KOPT-K1 (cell line): ENCODE data around the gene SLC38A4.
"Not testable (repeated sequence)": the region's sequence is repeated elsewhere in the genome, so short reads cannot be mapped to it uniquely, and the experiment has no call there.

Source experiments
- H3K27ac ChIP-seq: fragments of 200-600 bp; sonication (generic); 2 replicates; pipeline ENCODE4 v1.5.1; 2016; ENCODE audit warnings: antibody characterized with exemption, mild to moderate bottlenecking, low read depth, low read length; ENCODE audit not compliant: poor library complexity, severe bottlenecking
- H3K36me3 ChIP-seq: fragments of 200-600 bp; sonication (generic); 2 replicates; pipeline ENCODE4 v1.5.1; 2017; ENCODE audit warnings: antibody characterized with exemption, mild to moderate bottlenecking, low read length, moderate library complexity; ENCODE audit not compliant: insufficient read depth
- H3K9me3 ChIP-seq: fragments of 200-600 bp; sonication (generic); 2 replicates; pipeline ENCODE4 v1.5.1; 2017; ENCODE audit warnings: antibody characterized with exemption, low read length, mild to moderate bottlenecking; ENCODE audit not compliant: insufficient read depth, poor library complexity, severe bottlenecking

SLC38A4 gene

DNA sequence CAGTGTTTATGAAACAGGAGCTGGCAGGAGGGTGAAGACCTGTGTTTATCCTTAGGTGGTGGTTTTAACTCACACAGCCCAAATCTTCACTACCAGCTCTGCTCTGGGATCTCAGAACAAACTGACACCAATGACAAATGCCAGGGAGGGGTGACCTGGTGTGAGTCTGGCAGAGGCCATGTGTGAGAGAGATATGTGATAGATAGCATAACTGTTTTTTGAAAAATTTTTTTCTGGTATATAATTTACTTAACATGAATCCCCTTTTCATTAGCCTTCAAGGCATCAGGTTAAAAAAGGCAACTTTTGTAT lies 51.5 kb downstream of the SLC38A4 start:
- H3K27ac ChIP-seq: no peak overlapping the region
- no peaks in the 10 kb centered on the region for H3K9me3 ChIP-seq
- no peaks in the 10 kb centered on the region for H3K36me3 ChIP-seq

DNA sequence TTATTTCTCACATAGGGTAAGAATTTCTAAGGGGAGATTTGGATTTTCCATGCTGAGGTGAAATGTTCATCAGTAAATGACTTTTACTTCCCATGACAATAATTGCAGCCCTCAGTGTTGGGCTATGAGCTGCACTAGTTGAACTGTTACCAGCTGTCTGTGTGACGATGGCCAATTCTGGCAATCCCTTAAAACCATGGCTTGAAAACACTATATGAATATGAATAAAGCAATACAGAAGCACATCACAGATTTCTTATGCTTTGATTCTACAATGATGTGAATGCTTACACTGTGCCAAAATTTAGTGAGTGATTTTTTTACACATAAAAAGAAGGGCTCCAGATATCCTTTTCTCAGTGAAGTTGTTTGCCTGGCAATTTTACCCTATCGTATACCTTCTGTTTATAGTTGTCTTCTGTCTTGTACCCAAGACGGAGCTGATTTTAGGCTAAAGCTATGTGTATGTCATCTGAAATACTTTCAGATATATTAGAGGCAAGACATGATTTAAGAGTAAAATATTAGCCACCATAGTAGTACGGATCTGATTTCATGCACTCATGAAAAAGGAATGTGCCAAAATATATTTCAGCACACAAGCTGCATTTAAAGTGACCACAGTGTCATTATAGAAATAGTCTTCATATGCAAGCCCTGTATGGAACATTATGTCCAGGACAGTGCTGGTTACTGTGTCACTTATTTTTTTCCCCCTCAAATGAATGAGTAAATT lies 52.0 kb downstream of the SLC38A4 start:
- H3K9me3 ChIP-seq: no peaks in the 10 kb centered on the region
- H3K36me3 ChIP-seq: no peaks in the 10 kb centered on the region
- no peak overlapping the region for H3K27ac ChIP-seq

DNA sequence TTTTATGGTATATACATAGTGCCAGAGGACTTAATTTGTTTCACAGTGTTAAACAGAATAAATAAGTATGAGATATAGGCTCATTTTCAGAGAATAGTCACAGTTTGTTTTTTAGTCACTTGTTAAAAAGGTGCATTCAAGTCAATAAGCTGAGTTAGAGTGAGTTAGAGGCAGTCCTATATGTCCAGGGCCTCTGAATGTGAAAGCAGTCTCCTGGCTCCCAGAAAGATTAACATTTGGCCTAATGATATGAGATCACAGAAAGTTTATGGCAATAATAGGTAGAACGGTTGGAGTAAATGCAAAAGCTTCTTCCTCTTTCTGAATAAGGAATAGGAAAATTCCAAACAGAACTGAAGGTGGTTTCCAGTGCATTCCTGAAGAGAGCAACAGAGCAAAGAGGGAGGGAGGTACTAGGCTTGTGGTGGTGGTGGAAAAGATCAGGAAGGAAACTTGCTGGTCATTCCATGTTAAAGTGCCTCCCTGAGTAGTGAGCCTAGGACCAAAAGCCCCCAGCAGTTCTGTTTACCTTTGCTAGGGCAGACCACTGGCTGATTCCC lies 54.4 kb downstream of the SLC38A4 start:
- no peaks in the 10 kb centered on the region for H3K9me3 ChIP-seq
- H3K27ac ChIP-seq: no peak overlapping the region
- H3K36me3 ChIP-seq: no peaks in the 10 kb centered on the region

DNA sequence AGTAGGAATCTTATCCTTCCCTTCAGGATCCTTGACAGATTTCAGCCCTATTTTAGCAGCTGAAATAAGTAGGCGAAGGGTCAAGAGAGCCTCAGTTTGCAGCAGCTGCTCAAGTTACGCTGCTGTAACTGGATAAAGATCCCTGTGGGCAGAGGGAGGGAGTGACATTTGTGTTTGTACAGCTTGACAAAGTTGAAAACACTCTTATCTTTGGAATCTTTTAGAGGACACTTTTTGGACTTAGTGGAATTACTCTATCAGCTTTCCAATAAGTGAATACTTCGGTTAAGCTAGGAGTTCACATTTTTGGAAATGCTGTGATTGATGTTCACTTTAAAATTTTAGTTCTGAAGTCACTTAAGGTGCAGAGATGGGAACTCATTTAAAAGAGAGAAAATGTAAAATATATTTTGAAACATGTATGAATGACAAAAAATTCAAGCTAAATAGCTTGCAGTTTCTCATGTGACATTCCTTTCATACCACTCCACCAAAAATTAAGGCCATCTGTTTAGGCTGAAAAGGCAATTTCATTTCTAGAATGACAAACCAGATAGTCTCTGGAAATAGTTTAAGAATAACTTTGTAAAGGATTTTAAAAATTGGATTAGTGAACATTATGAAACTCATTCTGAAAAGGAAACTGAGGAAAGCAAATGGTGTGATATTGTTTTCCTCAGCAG lies 55.2 kb downstream of the SLC38A4 start:
- Histone ChIP-seq H3K27ac (no peak overlapping the region), H3K36me3 (no peaks in the 10 kb centered on the region), H3K9me3 (no peaks in the 10 kb centered on the region)

DNA sequence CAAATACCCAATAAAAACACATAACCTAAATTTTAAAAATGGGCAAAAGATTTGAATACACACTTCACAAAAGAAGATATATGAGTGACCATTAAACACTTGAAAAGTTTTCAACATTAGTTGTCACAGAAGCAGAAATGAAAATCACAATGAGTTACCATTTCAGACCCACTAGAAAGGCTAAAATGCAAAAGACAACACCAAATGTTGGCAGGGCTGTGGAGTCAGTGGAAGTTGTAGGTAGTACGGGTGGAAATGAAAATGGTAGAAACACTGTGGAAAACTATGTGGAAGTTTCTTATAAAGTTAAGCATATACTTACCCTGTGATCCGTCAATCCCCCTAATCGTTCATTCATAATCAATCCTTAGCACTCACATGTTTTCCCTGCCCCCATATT lies 61.8 kb downstream of the SLC38A4 start:
- H3K36me3 ChIP-seq: no peaks in the 10 kb centered on the region
- H3K9me3 ChIP-seq: peaks cover 6% of the 10 kb centered on the region
- H3K27ac ChIP-seq: no peak overlapping the region

DNA sequence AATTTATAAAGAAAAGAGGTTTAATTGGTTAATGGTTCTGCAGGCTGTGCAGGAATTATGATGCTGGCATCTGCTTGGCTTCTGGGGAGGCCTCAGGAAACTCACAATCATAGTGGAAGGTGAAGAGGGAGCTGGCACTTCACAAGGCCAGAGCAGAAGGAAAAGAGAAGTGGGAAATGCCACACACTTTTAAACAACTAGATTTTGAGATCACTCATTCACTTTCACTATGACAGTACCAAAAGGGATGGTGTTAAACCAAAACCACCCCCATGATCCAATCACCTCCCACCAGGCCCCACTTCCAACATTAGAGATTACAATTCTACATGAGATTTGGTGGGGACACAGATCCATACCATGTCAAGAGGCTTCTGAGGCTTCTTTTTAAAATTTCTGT lies 62.6 kb downstream of the SLC38A4 start:
- peaks cover 12% of the 10 kb centered on the region for H3K9me3 ChIP-seq
- H3K36me3 ChIP-seq: no peaks in the 10 kb centered on the region
- H3K27ac ChIP-seq: no peak overlapping the region

DNA sequence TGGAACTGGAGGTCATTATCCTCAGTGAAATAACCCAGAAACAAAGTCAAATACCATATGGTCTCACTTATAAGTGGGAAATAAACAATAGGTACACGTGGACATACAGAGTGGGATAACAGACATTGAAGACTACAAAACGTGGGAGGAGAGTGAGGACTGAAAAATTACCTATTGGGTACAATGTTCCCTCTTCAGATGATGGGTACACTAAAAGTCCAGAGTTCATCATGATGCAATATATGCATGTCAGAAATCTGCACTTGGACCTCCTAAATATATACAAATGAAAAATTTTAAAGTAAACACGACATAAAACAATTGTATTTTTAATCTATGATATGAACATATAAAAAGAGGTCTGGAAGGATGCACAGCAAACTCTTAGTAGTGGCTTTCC lies 71.2 kb downstream of the SLC38A4 start:
- H3K9me3 ChIP-seq: peaks cover 17% of the 10 kb centered on the region
- H3K36me3 ChIP-seq: no peaks in the 10 kb centered on the region
- no peak overlapping the region for H3K27ac ChIP-seq

DNA sequence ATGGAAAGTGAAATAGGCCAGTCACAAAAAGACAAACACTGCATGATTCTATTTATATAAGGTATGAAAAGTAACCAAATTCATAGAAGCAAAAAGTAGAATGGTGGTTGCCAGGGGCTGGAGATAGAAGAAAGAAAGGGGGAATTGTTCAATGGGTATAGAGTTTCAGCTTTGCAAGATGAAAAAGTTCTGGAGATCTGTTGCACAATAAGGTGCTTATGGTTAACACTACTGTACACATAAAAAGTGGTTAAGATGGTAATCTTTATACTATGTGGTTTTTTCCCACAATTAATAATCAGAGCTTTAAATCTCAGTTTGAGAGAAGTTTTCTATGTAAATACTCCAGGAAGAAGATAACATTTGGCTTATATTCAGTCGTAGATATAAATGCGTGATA lies 73.4 kb downstream of the SLC38A4 start:
- no peak overlapping the region for H3K27ac ChIP-seq
- peaks cover 12% of the 10 kb centered on the region for H3K9me3 ChIP-seq
- H3K36me3 ChIP-seq: no peaks in the 10 kb centered on the region

DNA sequence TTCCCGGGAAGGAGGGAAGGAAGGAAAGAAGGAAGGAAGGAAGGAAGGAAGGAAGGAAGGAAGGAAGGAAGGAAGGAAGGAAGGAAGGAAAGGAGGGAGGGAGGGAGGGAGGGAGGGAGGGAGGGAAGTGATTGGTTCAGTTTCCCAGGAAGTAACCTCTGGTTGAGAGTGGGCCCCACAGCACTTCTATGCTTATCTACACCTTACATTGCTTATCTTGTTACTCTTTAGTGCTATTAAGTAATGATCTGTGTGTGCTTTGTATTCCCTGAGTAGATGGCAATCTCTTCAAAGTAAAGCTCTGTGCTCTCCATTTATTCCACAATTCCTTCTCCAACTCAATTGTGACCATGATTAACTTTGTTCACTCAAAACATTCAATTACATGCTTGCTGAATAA lies 74.6 kb downstream of the SLC38A4 start:
- Histone ChIP-seq H3K27ac (no peak overlapping the region), H3K9me3 (peaks cover 8% of the 10 kb centered on the region), H3K36me3 (no peaks in the 10 kb centered on the region)

DNA sequence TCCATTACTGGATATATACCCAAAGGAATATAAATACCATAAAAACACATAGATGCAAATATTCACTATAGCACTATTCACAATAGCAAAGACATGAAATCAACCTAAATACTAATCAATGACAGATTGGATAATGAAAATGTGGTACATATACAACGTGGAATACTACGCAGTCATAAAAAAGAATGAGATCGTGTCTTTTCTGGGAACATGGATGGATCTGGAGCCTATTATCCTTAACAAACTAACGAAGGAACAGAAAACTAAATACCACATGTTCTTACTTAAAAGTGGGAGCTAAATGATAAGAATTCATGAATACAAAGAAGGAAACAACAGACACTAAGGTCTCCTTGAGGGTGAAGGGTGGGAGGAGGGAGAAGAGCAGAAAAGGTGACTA lies 76.5 kb downstream of the SLC38A4 start:
- no peaks in the 10 kb centered on the region for H3K36me3 ChIP-seq
- no peak overlapping the region for H3K27ac ChIP-seq
- H3K9me3 ChIP-seq: peaks cover 8% of the 10 kb centered on the region

DNA sequence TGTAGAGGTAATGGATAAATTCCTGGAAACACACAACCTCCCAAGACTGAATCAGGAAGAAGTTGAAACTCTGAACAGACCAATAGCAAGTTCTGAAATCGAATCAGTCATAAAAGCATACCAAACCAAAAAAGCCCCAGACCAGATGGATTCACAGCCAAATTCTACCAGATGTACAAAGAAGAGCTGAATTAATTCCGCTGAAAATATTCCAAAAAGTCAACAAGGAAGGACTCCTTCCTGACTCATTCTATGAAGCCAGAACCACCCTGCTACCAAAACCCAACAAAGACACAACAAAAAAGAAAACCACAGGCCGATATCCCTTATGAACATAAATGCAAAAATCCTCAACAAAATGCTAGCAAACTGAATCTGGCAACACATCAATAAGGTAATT lies 81.5 kb downstream of the SLC38A4 start:
- no peak overlapping the region for H3K27ac ChIP-seq
- H3K36me3 ChIP-seq: no peaks in the 10 kb centered on the region
- H3K9me3 ChIP-seq: peaks cover 8% of the 10 kb centered on the region

DNA sequence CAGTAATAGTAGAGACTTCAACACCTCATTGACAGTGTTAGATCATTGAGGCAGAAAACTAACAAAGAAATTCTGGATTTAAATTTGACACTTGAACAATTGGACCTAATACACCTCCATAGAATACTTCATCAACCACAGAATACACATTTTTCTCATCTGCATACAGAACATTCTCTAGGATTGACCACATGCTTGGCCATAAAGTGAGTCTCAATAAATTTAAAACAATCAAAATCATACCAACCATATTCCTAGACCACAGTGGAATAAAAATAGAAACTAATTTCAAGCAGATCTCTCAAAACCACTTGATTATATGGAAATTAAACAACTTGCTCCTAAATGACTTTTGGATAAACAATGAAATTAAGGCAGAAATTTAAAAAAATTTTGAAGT lies 82.3 kb downstream of the SLC38A4 start:
- no peak overlapping the region for H3K27ac ChIP-seq
- peaks cover 2% of the 10 kb centered on the region for H3K9me3 ChIP-seq
- H3K36me3 ChIP-seq: no peaks in the 10 kb centered on the region

DNA sequence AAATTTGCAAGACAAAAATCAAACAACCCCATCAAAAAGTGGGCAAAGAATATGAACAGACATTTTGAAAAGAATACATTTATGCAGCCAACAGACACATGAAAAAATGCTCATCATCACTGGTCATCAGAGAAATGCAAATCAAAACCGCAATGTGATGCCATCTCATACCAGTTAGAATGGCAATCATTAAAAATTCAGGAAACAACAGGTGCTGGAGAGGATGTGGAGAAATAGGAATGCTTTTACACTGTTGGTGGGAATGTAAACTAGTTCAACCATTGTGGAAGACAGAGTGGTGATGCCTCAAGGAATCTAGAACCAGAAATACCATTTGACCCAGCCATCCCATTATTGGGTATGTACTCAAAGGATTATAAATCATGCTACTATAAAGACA lies 83.5 kb downstream of the SLC38A4 start:
- H3K27ac ChIP-seq, H3K36me3 ChIP-seq, H3K9me3 ChIP-seq: not testable (repeated sequence)

DNA sequence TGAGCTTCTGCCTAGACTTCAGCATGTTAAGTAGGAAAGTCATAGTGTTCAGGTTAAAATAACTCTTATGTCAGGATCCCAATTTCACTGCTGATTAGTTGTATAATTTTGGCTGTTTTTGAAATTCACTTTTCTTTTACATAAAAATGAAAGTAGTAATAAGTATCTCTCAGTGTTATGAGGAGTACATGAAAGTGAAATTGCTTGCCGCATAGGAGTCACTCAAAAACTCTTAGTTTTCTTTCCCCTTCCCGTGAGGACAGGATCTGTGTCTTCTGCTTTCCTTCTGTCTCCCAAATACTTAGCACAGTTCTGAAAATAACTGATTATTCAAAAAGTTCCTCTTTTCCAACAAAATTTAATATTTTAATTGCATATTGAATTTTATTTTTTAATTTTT lies 100.5 kb downstream of the SLC38A4 start:
- no peaks in the 10 kb centered on the region for H3K9me3 ChIP-seq
- no peak overlapping the region for H3K27ac ChIP-seq
- H3K36me3 ChIP-seq: no peaks in the 10 kb centered on the region

DNA sequence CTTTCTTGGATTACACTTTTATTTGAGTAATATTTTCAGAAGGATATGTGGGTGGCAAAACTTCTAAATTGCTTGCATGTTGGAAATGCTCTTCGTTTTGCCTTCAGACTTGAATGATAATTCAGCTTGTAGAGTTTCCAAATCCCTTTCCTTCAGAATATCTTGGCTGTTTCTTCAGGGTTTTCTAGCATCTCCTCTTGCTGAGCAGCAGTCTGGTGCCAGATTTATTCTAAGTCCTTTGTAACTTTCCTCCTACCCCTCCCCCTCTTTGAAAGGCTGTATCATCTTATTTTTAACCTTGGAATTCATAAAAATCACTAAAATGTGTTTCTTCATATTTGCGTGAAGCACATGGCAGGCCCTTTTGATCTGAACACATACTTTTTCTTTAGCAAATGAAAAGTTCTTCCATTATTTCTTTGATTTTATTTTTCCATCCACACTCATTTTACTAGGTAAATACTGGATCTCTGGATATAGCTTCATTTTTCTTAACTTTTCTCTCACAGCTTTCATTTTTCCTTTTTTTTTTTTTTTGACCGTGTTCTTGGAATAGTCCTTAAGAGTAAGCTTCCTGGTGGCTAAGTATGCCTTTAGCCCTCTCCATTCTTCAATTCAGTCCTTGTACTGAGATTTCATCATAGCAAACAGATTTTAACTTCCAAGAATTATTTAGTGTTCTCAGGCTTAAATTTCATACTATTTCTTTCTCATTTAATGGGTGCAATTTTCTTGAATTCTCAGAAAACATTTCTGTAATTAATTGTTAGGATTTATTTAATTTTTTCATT lies 102.0 kb downstream of the SLC38A4 start:
- Histone ChIP-seq H3K9me3 (no peaks in the 10 kb centered on the region), H3K27ac (no peak overlapping the region), H3K36me3 (no peaks in the 10 kb centered on the region)
